ENCODE data around the gene SPAG5.

- TF ChIP-seq CTCF (conservative IDR thresholded peaks at IDR 0.05): no peak
- no peak for TF ChIP-seq ZFX (IDR thresholded peaks at IDR 0.05)
Measured at GRCh38 chr17:28529013-28529400, 69.8 kb downstream of the SPAG5 start.
